HS-5 (cell line): ENCODE data around the gene MCAT.
"Not testable (repeated sequence)": the region's sequence is repeated elsewhere in the genome, so short reads cannot be mapped to it uniquely, and the experiment has no call there.

ENCODE experiments used
- DNase-seq: peaks from one replicate; pipeline ENCODE4 v3.0.0-alpha.2; 2012; ENCODE audit warnings: low read depth

Gene MCAT

GRCh38 chr22:43126501-43127165, 16.6 kb downstream of the MCAT start:
- peak; percentile 52 for DNase-seq

- no peak for DNase-seq
Measured at GRCh38 chr22:43118953-43119458, 24.2 kb downstream of the MCAT start.

- DNase-seq: no peak
Measured at GRCh38 chr22:43118024-43118849, 25.0 kb downstream of the MCAT start.

- DNase-seq: no peak
Measured at GRCh38 chr22:43116932-43117331, 26.3 kb downstream of the MCAT start.

- DNase-seq: no peak
Measured at GRCh38 chr22:43114958-43115357, 28.2 kb downstream of the MCAT start.

- no peak for DNase-seq
Measured at GRCh38 chr22:43113526-43114251, 29.5 kb downstream of the MCAT start.

DNA sequence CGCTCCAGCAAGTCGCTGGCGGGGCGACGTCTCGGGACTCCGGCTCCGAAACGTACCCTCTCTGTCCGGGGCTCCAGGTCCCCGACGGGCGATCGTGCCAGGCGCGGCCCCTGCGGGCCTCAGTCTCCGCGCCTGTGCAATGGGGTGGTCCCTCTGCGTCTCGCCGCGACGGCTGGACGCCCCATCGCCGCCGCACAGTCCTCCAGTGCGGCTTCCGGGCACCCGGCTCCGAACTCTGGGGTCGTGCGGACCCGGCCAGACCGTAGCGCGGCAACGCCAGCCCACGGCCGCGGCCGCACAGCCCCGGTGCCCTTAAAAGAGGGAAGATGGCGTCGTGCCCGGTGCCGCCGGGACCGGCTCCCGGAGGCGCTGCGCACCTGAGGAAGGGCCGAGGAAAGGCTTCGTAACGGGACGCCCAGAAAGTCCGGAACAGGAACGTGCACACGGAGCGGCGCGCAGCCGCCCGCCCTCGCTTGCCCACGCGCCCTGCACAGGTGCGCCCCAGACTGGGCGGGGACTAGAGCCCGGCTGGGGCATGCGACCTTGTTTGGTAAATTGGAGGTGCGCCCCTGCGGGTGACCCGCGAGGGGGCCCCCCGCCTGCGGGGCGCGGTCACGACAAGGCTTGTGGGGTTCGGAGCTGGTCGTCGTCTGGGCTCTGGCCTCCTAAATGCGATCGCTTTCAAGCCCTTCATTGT, 32.1 kb downstream of the MCAT start:
- no peak for DNase-seq

DNA sequence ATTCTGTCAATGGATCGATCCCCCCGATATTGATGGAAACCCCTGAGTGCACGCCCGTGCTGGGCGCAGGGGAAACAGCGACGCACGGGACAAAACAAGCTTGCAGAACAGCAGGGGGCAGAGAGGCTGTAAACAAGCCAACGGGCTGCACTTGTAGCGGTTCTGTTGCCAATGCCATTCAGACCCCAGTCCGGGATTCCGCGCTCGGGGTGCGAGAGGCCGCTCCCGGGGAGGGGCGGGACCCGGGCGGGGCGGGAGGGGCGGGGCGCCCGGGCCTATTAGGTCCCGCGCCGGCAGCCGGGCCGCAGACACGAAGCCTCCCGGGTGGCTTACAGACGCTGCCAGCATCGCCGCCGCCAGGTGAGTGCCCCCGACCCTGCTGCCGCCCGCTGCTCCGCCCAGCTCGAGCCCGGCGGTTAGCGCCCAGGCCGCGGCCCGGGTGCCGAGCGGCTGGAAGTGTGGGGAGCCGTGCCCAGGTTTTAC, 32.7 kb downstream of the MCAT start, which contains the start of gene BIK:
BIK (plus strand) TSS at position 307 of the 483 bp plus-strand sequence. CDS start 13,273 bp downstream, outside the sequence.
- DNase-seq: no peak

- DNase-seq: no peak
Measured at GRCh38 chr22:43109921-43110443, 33.2 kb downstream of the MCAT start.

DNA sequence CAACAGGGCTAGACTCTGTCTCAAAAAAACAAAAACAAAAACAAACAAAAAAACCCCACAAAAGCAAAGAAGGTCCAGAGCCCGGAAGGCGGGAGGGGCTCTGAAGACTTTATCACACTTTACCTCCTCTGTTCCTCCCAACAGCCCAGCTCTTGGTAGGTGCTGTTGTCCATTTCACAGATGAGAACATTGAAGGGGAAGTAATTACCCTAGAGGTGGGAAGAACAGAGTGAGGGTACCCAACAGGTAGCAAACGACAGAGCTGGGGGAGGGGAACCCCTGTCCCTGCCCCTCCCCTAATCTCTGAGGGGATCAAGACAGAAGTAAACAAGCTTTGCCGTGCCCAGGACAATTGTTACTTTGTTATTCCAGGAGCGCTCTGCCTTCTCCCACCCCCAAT, 33.7 kb downstream of the MCAT start:
- no peak for DNase-seq

GRCh38 chr22:43106302-43106701, 36.9 kb downstream of the MCAT start:
- DNase-seq: no peak

GRCh38 chr22:43104950-43105349, 38.2 kb downstream of the MCAT start:
- not testable (repeated sequence) for DNase-seq

DNA sequence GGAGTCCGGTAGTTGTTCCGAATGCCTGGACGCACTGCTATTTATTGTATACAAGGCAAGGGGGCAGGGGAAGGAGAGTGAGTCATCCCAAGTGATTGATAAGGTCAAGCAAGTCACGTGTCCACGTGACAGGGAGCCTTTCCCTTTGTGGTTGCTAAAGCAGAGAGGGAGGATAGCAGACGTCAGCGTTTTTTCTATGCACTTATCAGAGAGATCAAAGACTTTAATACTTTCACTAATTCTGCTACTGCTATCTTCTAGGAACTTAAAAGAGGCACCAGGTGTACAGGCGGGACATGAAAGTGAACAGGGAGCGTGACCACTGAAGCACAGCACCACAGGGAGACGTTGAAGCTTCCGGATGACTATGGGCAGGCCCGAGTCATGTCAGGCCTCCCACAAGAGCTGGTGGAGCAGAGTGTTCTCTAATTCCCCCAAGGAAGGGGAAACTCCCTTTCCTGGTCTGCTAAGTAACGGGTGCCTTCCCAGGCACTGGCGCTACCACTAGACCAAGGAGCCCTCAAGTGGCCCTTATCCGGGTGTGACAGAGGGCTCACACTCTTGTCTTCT, 39.1 kb downstream of the MCAT start:
- DNase-seq: not testable (repeated sequence)

- DNase-seq: no peak
Measured at GRCh38 chr22:43101306-43101705, 41.9 kb downstream of the MCAT start.

GRCh38 chr22:43100225-43100624, 43.0 kb downstream of the MCAT start:
- DNase-seq: no peak

DNA sequence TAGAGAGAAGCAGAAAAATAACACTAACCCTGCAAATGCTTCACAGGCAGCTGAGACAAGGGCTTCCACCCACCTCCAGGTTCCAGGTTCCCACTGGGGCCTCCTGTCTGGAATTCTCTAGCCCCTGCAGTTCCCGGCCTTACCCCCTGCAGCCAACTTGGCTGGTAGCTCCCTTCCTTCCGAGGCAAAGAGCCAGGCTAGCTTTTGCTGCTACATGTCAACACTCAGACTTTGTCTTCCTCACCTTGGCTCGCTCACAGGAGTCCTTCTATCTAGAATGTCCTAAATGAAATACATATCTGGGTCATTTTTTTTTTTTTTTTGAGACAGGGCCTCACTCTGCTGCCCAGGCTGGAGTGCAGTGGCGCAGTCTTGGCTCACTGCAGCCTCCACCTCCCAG, 44.1 kb downstream of the MCAT start:
- DNase-seq: no peak

DNA sequence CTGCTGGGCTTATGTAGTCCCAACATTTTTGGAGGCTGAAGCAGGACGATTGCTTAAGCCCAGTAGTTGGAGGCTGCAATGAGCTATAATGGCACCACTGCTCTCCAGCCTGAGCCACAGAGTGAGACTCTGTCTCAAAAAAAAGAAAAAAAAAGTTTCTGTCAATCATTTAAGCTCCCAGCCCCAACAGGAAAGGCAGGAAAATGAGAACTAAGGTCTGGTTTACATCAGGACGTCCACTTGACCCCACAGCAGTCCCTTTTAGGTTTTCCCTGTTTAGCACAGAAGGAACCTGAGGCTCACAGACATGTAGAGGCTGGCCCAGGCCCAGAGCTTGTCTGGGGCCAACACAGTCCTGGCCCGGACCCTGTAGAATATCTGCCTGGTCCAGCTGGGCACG, 44.8 kb downstream of the MCAT start:
- DNase-seq: no peak

DNA sequence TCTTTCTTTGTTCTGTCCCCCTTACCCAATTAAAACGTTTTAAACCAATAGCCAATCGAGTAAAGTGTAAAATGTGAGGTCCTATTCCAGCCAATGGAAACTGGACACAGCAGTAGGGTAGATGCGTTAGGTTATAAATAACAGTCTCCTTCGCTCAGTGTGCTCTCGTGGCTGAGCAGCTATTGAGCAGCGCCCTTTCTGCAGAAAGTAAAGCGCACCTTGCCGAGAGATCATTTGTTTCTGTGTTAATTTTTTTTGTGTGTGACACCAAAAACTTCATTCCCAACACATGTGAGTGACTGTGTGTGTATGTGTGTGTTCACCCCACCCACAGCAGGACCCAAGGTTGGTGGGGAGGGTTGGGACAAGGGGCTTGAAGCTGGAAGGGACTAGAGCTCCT, 46.8 kb downstream of the MCAT start:
- DNase-seq: no peak

DNA sequence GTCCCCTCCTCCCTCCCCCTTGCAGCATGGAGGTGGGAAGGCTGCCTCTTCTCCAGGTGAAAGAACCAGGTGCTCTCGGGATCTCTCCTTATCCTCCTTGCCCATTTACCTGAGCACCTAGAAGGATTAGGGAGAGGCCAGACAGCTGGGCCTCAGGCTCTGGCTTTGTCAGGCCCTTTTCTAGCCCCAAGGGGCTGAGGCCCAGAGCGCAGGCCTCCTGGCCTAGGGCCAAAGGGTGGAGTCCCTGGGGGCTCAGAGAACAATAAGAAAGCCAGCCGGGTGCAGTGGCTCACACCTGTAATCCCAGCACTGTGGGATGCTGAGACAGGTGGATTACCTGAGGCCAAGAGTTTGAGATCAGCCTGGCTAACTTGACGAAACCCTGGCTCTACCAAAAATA, 48.6 kb downstream of the MCAT start:
- no peak for DNase-seq

- no peak for DNase-seq
Measured at GRCh38 chr22:43094085-43094484, 49.1 kb downstream of the MCAT start.

- DNase-seq: no peak
Measured at GRCh38 chr22:43092085-43092484, 51.1 kb downstream of the MCAT start.
